Measurements from ENCODE around the gene PTPRU.

GRCh38 chr1:29285771-29286170 is 49.4 kb downstream of the PTPRU start:
- TF ChIP-seq CTCF (conservative IDR thresholded peaks at IDR 0.05; ENCODE audit: low read depth, low read length) (no peak), EZH2phosphoT487 (IDR thresholded peaks at IDR 0.05; ENCODE audit: borderline replicate concordance, low read length) (no peak), EZH2 (IDR thresholded peaks at IDR 0.05; ENCODE audit: low read length, unreplicated experiment) (no peak)
